HG03575 (cell line): ENCODE measurements around the gene TRPM3.
"Not testable (repeated sequence)": the region's sequence is repeated elsewhere in the genome, so short reads cannot be mapped to it uniquely, and the experiment has no call there.

ENCODE experiments used
- ATAC-seq: cut with Tn5 transposase; IDR thresholded peaks from one replicate; pipeline ENCODE4 v1.9.1; 2021; ENCODE audit not compliant: unreplicated experiment, insufficient number of reproducible peaks, low FRiP score; ENCODE audit errors: extremely low read depth

TRPM3 gene

GRCh38 chr9:71010258-71010657 lies 111.2 kb downstream of the TRPM3 start:
- ATAC-seq: no peak

- no peak for ATAC-seq
These were observed 116.0 kb downstream of the TRPM3 start for GRCh38 chr9:71005456-71005855.

DNA sequence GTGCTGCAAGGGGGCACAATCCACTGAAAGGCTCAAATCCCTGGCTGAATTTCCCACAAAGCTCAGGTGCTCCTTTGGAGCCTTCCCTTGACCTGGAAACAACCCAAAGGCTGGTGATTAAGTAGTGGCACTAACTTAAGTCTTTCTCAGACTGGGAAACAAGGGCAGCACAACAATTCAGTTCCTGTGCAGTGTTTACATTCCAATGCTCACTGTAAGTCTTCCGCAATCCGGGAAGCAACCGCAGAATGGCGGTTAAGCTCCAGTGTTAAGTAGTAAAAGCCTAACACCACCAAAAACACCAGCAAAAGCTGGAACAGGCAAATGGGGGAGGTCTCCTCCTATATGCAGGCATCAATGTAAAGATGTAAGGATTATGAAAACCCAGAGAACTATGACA lies 117.2 kb downstream of the TRPM3 start:
- no peak for ATAC-seq

DNA sequence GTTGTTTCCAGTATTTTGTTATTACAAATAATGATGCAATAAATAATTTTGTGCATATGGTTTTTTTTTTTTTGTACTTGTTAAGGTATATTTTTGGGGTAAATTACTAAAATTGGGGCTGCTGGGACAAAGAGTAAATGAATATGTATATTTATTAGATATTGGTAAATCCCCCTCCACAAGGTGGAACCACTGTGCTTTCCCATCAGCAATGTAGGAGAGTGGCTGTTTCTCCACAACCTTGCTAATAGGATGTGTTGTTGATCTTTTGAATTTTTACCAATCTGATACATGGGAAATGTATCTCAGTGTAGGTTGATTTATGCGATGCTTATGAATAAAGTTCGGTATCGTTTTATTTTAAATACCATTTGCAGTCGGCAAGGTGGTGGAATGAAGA lies 118.1 kb downstream of the TRPM3 start:
- ATAC-seq: no peak

DNA sequence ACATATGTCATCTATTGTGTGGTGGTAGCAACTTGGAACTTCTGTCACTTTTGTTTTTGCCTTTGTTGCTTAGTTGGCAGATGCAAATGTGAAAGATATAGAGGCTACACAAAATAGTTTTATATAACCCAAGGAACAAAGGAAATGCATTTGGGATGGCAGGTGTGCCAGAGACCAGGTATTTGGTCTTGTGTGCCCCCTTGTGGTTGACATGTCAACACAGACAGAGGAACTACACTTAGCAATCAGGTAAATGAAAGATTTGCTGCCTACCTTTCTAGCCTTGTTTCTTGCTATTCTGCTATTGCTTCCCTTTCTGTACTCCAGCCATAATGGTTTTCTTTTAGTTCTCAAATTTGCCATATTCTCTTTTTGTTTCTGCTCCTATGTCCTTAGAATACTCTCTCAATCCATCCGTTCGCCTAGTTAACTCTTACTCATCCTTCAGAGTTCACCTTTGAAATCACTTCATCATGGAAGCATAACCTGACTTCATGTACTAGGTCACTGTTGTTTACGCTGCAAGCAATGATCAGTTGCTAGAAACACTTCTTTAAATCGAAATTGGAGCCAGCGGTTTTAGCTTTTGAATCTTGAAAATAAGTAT lies 119.5 kb downstream of the TRPM3 start:
- ATAC-seq: no peak

DNA sequence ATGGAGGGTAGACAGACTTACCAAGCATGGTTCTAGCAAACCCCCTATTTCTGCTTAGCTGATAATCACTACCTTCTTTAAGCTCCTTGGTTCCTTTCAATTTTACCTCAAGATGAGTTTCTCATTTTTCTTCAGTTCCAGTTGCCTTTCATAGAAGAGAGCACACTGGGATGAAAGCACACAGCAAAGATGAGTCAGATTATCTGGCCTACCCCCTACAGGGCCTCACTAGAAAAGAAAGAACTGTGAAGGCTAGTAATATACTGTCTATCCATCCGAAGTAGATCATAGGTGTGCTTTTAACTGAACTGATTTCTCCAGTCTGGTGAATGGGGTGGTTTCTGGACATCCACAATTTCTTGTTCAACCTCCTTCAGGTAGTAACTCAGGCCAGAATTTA lies 122.5 kb downstream of the TRPM3 start:
- ATAC-seq: no peak

DNA sequence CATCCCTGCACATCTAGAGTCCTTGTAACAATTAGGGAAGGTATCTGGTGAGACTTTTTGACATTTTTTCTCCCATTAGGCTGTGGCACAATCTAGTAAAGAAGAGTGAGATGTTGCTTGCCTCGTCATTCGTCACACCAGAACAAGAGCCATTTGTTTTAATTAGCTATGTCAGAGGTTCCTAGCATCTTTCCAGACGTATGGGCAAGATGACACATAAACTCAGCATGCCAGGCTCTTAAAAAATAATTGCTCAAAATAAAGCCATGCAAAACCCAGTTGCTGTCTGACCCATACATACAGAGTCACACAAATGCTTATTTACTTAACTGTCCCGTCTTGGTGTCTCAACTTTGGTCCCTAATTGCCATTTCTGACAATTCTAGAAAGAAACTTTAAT lies 125.9 kb downstream of the TRPM3 start:
- ATAC-seq: no peak

- no peak for ATAC-seq
These were observed 126.8 kb downstream of the TRPM3 start for GRCh38 chr9:70994582-70994981.

DNA sequence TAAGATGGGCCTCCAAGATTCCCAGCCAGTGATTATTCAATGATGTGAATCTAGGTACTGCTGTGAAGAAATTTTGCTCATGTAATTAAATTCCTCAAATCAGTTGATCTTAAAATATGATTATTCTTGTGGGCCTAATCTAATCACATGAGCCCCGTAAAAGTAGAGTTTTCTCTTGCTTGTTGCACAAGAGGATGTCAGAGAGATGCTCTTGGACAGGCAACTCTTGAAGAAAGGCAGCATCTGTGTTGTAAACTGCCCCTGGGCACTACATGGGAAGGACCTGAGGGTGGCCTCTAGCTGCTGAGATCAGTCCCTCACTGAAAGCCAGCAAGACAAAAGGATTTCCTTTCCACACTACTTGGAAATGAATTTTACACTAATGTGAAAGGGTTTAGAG lies 132.9 kb downstream of the TRPM3 start:
- no peak for ATAC-seq

- ATAC-seq: no peak
These were observed 133.4 kb downstream of the TRPM3 start for GRCh38 chr9:70987986-70988385.

- ATAC-seq: no peak
These were observed 134.4 kb downstream of the TRPM3 start for GRCh38 chr9:70986984-70987383.

GRCh38 chr9:70983723-70984295 lies 137.6 kb downstream of the TRPM3 start:
- no peak for ATAC-seq

DNA sequence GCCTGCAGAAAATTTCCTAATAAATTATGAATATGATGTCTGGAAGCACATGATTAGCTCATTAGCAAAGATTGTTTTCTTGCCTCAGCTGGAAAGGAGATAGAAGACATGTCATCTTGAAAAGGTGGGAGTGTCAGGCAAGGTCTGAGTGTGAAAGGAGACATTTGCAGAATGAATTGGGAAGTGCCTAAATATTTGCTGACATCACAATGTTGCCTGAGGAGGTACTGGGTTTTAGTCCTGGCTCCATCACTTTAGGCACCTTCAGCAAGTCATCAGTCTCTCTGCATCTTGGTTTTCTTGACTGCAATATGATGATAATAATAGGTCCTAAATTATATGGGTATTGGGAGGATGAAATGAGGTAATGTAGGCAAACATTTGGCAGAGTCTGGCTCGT lies 140.1 kb downstream of the TRPM3 start:
- ATAC-seq: no peak

DNA sequence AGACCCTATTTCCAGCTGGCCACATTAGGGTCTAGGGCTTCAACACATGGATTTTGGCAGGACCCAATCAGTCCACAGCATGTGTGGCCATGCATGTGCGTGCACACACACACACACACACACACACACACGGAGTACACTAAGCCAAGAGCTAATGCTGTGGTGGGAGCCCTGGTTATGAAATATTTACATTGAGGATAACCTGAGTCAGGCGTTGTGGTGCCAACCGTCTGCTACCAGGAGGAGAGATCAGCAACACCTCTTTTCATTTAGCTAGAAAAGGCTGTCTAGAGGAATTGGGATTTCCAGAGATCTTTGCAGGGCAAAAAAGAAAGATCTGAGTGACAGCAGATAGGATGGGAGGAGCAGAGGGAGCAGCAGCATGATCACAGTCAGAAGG lies 141.5 kb downstream of the TRPM3 start:
- no peak for ATAC-seq

DNA sequence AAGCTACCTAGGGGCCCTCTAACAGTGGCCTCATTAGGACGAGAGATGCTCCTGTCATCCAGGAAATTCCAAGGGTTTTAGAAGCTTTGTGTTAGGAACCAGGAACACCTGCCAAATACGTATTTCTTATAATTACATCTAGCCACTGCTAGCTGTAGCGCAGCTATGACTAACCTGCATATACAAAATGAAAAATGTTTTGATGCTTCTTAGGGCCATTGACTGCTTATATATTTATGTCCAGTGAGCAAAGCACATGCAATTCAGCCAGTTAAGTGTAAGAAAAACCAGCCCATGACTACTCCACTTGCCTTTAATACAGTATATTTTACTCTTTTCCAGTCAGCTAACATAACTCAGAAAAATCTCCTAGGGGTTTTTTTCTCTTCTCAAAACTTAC lies 143.3 kb downstream of the TRPM3 start:
- no peak for ATAC-seq

DNA sequence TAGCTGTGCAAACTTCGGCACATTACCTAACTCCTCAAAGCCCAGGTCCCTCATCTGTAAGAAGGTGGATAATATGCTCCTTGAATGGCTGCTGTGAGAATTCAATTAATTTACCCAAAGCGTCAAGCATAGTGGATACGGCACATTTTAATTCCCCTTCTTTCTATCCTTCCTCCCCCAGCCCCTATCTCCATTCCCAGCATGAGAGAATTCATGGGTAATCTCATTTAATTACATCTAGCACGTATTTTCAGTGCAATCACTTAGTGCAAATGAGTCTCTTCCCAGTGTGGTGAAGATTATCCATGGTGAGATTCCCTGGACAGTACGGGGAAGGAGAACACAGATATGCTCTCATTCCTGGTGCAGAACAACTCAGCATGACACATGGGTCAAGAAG lies 145.6 kb downstream of the TRPM3 start:
- ATAC-seq: no peak

DNA sequence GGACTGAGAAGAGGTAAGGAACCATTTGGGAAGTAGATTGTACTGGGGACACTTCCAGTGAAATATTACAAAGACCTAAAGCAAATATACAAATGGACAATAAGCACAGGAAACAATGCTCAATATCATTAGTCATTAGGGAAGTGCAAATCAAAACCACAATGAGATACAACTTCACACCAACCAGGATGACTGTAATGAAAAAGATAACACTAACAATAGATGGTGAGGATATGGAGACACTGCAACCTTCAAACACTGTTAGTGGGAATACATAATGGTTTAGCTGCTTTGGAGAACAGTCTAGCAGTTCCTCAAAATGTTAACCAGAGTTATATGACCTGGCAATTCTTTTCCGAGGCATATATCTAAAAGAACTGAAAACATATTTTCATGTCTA lies 149.7 kb downstream of the TRPM3 start:
- no peak for ATAC-seq

GRCh38 chr9:70966380-70966779 lies 155.0 kb downstream of the TRPM3 start:
- ATAC-seq: not testable (repeated sequence)

DNA sequence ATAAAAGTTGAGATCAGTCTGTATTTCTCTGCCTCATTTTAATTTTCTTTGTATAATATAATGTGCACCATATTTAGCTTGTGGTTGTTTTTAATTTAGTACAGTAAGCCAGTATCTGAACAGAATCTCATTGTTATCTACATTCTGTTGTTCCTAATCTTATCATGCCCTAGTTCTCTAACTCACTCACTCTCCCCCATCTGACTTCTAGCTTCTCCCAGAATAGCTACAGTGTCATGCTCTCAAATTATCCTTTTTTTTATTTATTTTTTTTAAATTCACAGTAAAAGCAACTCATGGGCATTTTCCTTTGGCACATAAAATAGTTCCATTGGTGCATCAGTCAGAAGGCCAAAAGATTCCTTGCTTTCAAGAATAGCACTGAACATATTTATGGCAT lies 156.6 kb downstream of the TRPM3 start:
- no peak for ATAC-seq

- ATAC-seq: no peak
These were observed 157.9 kb downstream of the TRPM3 start for GRCh38 chr9:70963554-70963953.

DNA sequence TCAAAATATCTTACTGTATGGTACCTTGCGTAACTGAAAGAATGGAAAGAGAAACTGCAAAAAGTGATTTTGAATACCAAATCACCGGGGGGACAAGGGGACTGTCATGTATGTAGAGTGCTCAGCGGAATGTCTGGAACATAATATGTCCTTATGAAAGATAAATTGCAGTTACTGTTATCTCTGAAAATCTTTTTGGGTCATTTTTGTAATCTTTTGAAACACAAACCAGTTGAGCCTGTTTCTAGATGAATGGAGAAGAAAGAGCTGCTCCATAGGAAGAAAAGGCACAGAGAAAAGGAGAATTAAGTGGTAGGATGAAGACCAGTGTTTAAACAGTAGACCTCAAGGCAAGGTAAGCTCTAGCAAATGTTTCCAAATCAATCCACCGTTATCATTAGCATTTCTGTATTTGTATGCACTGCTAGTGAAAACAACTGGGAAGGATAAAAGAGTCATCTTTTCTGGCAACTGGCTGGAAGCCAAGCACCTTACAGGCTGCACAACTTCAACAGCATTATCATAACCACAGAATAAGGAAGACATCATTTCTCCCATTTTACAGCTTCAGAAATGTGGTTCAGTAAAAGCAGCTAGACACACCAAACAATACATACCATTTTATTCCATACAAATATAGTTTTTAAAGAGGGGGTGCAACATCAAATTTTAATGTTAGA lies 158.5 kb downstream of the TRPM3 start:
- ATAC-seq: no peak
